Hepatocyte (in vitro differentiated cells): ENCODE results near the gene DGCR8.

ENCODE experiments used
- EZH2 ChIP-seq: fragments of 200-600 bp; sonication (generic); IDR thresholded peaks from 2 replicates; pipeline ENCODE4 v1.6.1; 2016; ENCODE audit warnings: antibody characterized with exemption, mild to moderate bottlenecking, borderline replicate concordance
- EZH2phosphoT487 ChIP-seq: fragments of 200-600 bp; sonication (generic); IDR thresholded peaks from one replicate; pipeline ENCODE4 v1.6.1; 2018; ENCODE audit warnings: antibody characterized with exemption, mild to moderate bottlenecking, low read depth, moderate library complexity; ENCODE audit not compliant: unreplicated experiment, severe bottlenecking
- TF ChIP-seq, protein P1 (sequence below): fragments of 200-600 bp; sonication (generic); IDR thresholded peaks from 2 replicates; pipeline ENCODE4 v1.5.1; 2016; ENCODE audit warnings: antibody characterized with exemption, mild to moderate bottlenecking; ENCODE audit not compliant: poor library complexity

DNA sequence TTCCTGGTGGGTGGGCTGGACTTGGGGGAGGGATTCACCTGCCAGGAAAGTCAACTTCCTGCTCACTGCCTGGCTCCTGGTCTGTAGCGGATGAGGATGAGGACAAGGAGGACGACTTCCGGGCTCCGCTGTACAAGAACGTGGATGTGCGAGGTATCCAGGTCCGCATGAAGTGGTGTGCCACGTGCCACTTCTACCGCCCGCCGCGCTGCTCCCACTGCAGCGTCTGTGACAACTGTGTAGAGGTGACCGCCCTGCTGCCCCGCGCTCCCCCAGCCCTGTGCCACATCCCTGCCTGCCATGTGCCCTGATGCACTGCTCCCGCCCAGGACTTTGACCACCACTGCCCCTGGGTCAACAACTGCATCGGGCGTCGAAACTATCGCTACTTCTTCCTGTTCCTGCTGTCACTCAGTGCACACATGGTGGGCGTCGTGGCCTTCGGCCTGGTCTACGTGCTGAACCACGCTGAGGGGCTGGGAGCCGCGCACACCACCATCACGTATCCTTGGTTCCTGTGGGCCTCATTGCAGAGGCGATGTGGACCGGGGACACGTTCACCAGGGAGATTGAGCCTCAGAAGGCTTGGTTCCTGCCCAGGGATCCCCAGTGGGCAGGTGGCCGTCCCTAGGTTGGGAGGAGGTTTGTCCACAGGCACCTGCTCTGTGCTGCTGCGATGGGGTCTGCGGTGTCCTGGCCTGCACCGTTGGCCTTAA lies 59.5 kb downstream of the DGCR8 start:
- TF ChIP-seq, protein P1, sequence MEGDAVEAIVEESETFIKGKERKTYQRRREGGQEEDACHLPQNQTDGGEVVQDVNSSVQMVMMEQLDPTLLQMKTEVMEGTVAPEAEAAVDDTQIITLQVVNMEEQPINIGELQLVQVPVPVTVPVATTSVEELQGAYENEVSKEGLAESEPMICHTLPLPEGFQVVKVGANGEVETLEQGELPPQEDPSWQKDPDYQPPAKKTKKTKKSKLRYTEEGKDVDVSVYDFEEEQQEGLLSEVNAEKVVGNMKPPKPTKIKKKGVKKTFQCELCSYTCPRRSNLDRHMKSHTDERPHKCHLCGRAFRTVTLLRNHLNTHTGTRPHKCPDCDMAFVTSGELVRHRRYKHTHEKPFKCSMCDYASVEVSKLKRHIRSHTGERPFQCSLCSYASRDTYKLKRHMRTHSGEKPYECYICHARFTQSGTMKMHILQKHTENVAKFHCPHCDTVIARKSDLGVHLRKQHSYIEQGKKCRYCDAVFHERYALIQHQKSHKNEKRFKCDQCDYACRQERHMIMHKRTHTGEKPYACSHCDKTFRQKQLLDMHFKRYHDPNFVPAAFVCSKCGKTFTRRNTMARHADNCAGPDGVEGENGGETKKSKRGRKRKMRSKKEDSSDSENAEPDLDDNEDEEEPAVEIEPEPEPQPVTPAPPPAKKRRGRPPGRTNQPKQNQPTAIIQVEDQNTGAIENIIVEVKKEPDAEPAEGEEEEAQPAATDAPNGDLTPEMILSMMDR = no peak
- no peak for TF ChIP-seq EZH2
- TF ChIP-seq EZH2phosphoT487 = no peak
